NCI-H1048 (cell line): ENCODE measurements around the gene TEX10.

ENCODE experiments used
- DNase-seq: peaks from one replicate; lab custom pipeline; 2025; lab: John Stamatoyannopoulos, UW

TEX10 gene

DNA sequence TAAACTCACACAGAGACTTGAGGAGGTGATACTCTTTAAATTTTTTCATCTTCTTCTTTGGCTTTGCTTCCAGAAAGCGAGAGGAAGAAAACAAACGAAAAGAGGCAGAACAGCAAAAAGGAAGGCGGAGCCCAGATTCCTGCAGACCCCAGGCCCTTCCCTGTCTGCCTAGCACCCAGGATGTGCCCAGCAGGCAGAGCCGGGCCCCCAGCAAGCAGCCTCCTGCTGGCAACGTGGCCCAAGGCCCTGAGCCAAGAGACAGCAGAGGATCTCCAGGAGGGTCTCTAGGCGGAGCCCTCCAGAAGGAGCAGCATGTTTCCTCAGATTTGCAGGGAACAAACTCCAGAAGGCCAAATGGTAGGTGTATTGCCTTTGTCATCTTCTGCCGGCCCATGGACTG is 68.5 kb downstream of the TEX10 start:
- no peak for DNase-seq

DNA sequence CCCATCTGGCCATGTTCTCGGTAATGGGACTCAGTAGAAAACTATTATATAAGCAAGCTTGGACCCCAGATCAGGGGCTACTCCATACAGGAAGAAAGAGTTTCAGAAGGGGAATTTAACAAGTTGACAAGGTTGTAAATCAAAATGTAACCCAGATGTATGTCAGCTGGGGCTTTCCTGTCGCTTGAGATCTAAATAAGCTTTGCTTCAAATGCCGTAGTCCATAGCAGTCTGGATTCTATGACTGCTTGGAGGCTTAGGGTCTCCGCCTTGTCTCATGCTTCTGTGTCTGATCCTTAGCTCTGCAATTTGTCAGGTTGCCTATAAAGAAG is 70.4 kb downstream of the TEX10 start:
- DNase-seq: no peak

DNA sequence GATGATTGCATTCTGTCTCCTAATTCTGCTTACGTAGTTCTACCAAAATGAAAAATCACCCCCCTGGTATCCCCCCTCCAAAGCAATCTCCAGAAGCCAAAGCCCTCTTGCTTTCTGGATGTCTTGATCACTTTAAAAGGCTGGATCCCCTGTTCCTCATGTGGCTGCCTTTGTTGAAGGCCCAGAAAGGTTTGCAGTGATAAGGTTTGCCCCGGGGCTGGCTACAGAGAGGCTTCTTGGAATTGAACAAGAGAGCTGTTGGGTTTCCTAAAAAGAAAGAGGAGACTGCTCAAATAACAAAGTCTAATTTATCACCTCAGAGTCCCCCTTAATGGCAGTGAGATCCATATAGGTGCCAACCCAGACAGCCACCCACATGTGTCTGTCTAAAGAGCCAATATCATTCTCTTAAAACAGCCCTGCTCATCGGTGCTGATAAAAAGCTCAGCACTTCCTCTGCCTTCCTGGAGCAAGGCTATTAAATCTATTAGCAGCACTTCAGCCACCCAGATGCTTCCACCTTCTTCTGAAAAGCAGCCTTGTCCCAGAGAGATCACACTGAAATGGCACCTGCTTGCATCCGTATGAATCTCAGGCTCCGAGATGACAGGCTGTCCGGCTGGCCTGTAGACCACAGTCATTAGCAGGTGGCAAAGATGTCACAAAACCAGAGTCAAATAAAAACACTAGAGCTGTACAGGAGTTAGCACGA is 70.9 kb downstream of the TEX10 start:
- DNase-seq: no peak

DNA sequence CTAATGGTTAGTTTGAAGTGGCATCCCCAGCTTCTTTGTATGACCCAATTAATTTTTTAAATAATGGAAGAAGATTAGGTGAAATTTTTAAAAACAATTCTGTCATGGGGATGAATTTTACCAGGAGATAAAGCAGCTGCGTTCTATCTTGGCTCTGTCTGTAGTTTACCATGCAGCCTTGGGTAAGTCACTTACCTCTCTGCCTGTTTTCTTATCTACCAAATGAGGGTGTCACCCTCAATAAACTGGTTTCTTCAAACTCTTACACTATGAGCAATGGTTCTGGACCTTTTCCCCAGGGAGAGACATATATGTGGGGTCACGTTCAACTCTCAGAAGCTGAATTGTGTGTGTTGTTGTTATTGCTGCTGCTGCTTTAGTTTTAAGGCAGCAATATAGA is 71.7 kb downstream of the TEX10 start:
- no peak for DNase-seq

DNA sequence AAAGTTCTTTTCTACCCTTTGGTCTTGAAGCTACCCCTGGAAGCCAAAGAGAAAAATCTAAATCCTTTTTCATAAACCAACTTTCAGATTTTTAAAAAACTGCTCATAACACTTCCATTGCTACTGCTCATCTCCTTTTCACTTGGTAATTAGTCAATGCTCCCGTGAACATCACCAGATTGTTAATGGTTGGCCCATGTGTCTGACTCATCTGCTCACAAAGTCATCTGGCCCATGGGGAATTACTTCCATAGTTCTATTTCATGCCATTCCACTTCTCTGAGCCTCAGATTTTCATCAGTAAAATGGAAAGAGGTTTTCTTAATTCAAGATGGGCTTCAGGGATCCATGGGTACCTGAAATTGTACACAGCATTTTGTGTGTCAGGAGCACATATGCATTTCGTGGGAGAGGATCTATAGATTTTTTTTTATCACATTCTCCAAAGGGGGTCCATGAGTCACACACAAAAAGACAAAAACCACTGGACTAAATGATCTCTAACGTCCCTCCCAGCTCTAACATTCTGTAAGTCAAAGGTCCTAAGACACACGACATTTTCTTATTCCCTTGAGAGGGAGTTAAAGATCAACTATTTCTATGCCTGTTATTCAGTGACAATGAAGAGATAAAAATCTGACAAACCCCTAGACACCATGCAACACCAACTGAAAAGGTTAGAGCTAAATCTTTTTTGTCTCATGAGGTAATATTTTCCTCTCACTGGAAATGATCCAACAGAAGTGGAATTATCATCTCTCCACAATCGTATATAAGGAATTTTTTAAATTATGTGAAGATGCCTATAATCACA is 75.4 kb downstream of the TEX10 start:
- no peak for DNase-seq

DNA sequence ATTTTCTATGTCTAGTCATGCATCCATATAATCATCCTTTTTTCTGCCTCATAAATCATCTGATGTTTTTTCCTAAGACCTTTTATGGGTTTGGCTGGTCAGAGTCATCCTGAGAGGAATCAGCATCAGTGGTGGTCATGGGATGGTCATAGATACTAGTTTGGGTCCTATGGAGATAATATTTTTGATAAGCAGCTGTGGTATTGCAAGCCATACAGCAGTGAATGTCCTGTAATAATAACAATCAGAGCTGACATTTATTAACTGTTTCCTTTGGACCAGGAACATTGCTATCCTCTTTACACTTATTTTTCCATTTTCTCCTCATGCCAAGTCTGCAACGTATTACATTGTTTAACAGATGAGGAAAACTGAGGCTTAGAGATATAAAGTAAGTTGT is 83.1 kb downstream of the TEX10 start:
- no peak for DNase-seq

DNA sequence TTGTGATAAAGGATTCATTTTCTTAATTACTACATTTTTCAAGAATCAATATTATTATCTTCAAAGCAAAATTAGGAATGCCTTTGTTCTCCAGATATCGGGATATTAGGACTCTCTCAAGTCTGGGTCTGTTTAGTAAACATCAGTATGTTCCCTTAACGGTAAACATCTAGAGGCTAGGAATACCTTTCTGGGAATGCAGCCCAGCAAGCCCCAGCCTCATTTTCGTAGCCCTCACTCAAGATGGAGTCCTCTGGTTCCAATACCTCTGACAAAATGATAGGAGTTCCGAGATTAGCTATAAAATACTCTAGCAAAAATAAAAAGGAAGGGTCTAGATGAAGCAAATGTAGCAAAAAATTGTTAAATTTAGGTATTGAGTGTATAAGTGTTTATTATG is 84.5 kb downstream of the TEX10 start:
- no peak for DNase-seq

DNA sequence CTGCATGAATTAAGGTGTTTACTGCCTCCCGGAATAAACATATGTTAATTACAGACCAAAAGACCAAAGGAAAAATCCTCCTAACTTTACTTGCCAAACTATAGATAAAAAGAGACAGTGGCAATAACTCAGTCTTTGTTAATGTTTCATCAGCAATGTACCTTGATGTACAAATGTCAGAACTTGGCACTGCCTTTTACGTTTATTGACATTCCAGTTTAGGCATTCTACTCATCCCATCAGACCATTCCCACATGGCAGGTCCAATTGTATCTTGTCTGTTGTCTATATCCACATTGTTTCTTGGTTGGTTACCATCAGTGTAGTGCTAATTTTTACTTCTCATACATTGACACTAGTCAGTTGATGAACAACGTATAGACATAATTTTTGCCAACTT is 85.5 kb downstream of the TEX10 start:
- DNase-seq: no peak
